HL-60 (cell line): ENCODE data around the gene ATAD1.

ENCODE experiments used
- CTCF ChIP-seq: IDR thresholded peaks from one replicate; pipeline ENCODE4 v1.5.1; 2011; ENCODE audit warnings: low read length, control low read depth, inconsistent platforms; ENCODE audit not compliant: insufficient read depth
- POLR2AphosphoS5 ChIP-seq: IDR thresholded peaks from 2 replicates; pipeline ENCODE4 v1.6.1; 2012; ENCODE audit warnings: low read depth
- TF ChIP-seq, protein P1 (sequence below): IDR thresholded peaks from 2 replicates; pipeline ENCODE4 v1.6.1; 2012; ENCODE audit warnings: low read depth; ENCODE audit not compliant: insufficient replicate concordance

- TF ChIP-seq CTCF (no peak), POLR2AphosphoS5 (no peak)
- TF ChIP-seq, protein P1, sequence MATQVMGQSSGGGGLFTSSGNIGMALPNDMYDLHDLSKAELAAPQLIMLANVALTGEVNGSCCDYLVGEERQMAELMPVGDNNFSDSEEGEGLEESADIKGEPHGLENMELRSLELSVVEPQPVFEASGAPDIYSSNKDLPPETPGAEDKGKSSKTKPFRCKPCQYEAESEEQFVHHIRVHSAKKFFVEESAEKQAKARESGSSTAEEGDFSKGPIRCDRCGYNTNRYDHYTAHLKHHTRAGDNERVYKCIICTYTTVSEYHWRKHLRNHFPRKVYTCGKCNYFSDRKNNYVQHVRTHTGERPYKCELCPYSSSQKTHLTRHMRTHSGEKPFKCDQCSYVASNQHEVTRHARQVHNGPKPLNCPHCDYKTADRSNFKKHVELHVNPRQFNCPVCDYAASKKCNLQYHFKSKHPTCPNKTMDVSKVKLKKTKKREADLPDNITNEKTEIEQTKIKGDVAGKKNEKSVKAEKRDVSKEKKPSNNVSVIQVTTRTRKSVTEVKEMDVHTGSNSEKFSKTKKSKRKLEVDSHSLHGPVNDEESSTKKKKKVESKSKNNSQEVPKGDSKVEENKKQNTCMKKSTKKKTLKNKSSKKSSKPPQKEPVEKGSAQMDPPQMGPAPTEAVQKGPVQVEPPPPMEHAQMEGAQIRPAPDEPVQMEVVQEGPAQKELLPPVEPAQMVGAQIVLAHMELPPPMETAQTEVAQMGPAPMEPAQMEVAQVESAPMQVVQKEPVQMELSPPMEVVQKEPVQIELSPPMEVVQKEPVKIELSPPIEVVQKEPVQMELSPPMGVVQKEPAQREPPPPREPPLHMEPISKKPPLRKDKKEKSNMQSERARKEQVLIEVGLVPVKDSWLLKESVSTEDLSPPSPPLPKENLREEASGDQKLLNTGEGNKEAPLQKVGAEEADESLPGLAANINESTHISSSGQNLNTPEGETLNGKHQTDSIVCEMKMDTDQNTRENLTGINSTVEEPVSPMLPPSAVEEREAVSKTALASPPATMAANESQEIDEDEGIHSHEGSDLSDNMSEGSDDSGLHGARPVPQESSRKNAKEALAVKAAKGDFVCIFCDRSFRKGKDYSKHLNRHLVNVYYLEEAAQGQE, result no peak
Measured at GRCh38 chr10:87861566-87861952, 43.5 kb upstream of the ATAD1 start.
